Stomach (tissue), 9 donors: ENCODE data around the gene HORMAD2. TPM values are rescaled to one million over a fixed set of nuclear protein-coding genes. Genes with fewer than 3 reads are reported as not detected.

Experiments used
- DNase-seq, 2 donors: peaks; one replicate each; pipeline versions ENCODE4 v3.0.0 to v3.0.0-alpha.2; 2013 to 2019
- H3K27ac ChIP-seq, 5 donors: fragments of 200-600 bp in 4 of 5; sonication (generic) in 4 of 5; one replicate each; pipeline ENCODE4 v1.5.1; 2013 to 2019; ENCODE audit warnings: mild to moderate bottlenecking in 1 of 5, moderate library complexity in 1 of 5
- H3K27me3 ChIP-seq, 3 donors: fragments of 200-600 bp; sonication (generic); one replicate each; pipeline ENCODE4 v1.5.1; 2017 to 2019; ENCODE audit warnings: mixed run types in 1 of 3
- H3K36me3 ChIP-seq, 4 donors: fragments of 200-600 bp; sonication (generic); 1 replicate in 3 of 4; 2 replicates in 1 of 4; pipeline ENCODE4 v1.5.1; 2016 to 2019
- H3K4me1 ChIP-seq, 4 donors: fragments of 200-600 bp; sonication (generic); one replicate each; pipeline ENCODE4 v1.5.1; 2016 to 2019
- H3K4me3 ChIP-seq, 4 donors: fragments of 200-600 bp; sonication (generic) in 3 of 4; one replicate each; pipeline ENCODE4 v1.5.1; 2016 to 2019; ENCODE audit warnings: mild to moderate bottlenecking in 1 of 4
- H3K9me3 ChIP-seq, 4 donors: fragments of 200-600 bp; sonication (generic); one replicate each; pipeline ENCODE4 v1.5.1; 2016 to 2019
- CTCF ChIP-seq, 7 experiments: fragments of 450-650 bp in 4 of 7; fragments of 200-600 bp in 3 of 7; sonication (generic) in 3 of 7; IDR thresholded peaks; one replicate each; pipeline ENCODE4 v1.5.1; 2016 to 2019; ENCODE audit warnings: antibody characterized with exemption in 7 of 7, control low read depth in 2 of 7, mild to moderate bottlenecking in 1 of 7
- EP300 ChIP-seq: sonication (generic); formaldehyde crosslinking; IDR thresholded peaks from one replicate; pipeline ENCODE4 v1.6.1; 2017; ENCODE audit warnings: antibody characterized with exemption
- POLR2A ChIP-seq, 4 donors: fragments of 450-650 bp; IDR thresholded peaks; one replicate each; pipeline ENCODE4 v1.6.1; 2016; ENCODE audit warnings: antibody characterized with exemption in 4 of 4, control low read depth in 2 of 4, mild to moderate bottlenecking in 1 of 4, moderate library complexity in 1 of 4
- POLR2AphosphoS5 ChIP-seq, 3 donors: sonication (generic); formaldehyde crosslinking; IDR thresholded peaks; one replicate each; pipeline ENCODE4 v1.6.1; 2016; ENCODE audit warnings: antibody characterized with exemption in 3 of 3
- WGBS, 5 donors: extraction: QIAGEN DNeasy Blood & Tissue Kit in 3 of 5; methylation state at CpG; one replicate each; pipeline versions ENCODE4 v1.1.5 to v1.1.7; 2013 to 2018; 5-methylcytosine and 5-hydroxymethylcytosine counted together
- intact Hi-C: fragments of 100-400 bp; cut with DNase I; formaldehyde crosslinking; loops from one replicate; pipeline ENCODE4 v1.15.1; 2023; ENCODE audit warnings: low total_unique reads
- polyA plus RNA-seq, 3 donors: library from polyadenylated mRNA; stranded (reverse); fragments of 200-250 nt; gene quantifications; one replicate each; pipeline ENCODE4 v1.2.3, GENCODE V29; 2013
- total RNA-seq, 5 donors: library from RNA; depleted of rRNA; stranded (reverse); fragments of >200 nt; gene quantifications; one replicate each; pipeline versions ENCODE4 v1.1.0 to v1.2.3, GENCODE V29; 2014 to 2016
- donor health status: healthy with polysubstance abuse.
- donor health status: Bipolar disorder and iron deficiency.
- donor health status: healthy.

The HORMAD2 gene
- total and polyA plus RNA-seq, 8 donors: not detected

- Histone ChIP-seq H3K27ac (no peak overlapping the region), H3K36me3 (no peaks in the 10 kb centered on the region), H3K27me3 (peaks cover 0 to 6% (median 0%) of the 10 kb centered on the region in 3 donors), H3K9me3 (no peaks in the 10 kb centered on the region), H3K4me1 (peaks cover 0 to 5% (median 0%) of the 10 kb centered on the region in 4 donors), H3K4me3 (no peak overlapping the region)
- TF ChIP-seq EP300: no peak
- TF ChIP-seq CTCF (IDR thresholded peaks at IDR 0.05): no peak
- no peak for TF ChIP-seq POLR2A (IDR thresholded peaks at IDR 0.05)
- no peak for TF ChIP-seq POLR2AphosphoS5 (IDR thresholded peaks at IDR 0.05)
- 71 to 83% (median 81%) methylated on average over 3 of the region's 3 CpGs for WGBS, 5 donors
- no peak for DNase-seq
- intact Hi-C loops: no loop called here
These were observed 90.7 kb downstream of the HORMAD2 start for GRCh38 chr22:30171008-30171407.

GRCh38 chr22:30175690-30176288 is 95.5 kb downstream of the HORMAD2 start:
- Histone ChIP-seq H3K9me3 (no peaks in the 10 kb centered on the region), H3K27ac (no peak overlapping the region), H3K27me3 (no peaks in the 10 kb centered on the region), H3K4me3 (no peak overlapping the region), H3K4me1 (peaks cover 0 to 5% (median 2%) of the 10 kb centered on the region in 4 donors), H3K36me3 (no peaks in the 10 kb centered on the region)
- no peak for DNase-seq
- TF ChIP-seq POLR2A (IDR thresholded peaks at IDR 0.05) (no peak), POLR2AphosphoS5 (IDR thresholded peaks at IDR 0.05) (no peak), EP300 (no peak), CTCF (IDR thresholded peaks at IDR 0.05) (no peak)
- intact Hi-C loops: no loop called here
- 73 to 94% (median 85%) methylated on average over 1 of the region's 1 CpG for WGBS, 5 donors

GRCh38 chr22:30176431-30176830 is 96.2 kb downstream of the HORMAD2 start:
- WGBS, 5 donors: 75 to 97% (median 92%) methylated on average over 3 of the region's 3 CpGs
- Histone ChIP-seq H3K27ac (no peak overlapping the region), H3K9me3 (no peaks in the 10 kb centered on the region), H3K4me3 (no peak overlapping the region), H3K27me3 (no peaks in the 10 kb centered on the region), H3K4me1 (peaks cover 0 to 5% (median 2%) of the 10 kb centered on the region in 4 donors), H3K36me3 (no peaks in the 10 kb centered on the region)
- DNase-seq: no peak
- intact Hi-C loops: no loop called here
- TF ChIP-seq EP300 (no peak), CTCF (IDR thresholded peaks at IDR 0.05) (no peak), POLR2A (IDR thresholded peaks at IDR 0.05) (no peak), POLR2AphosphoS5 (IDR thresholded peaks at IDR 0.05) (no peak)

GRCh38 chr22:30178181-30179126 is 98.2 kb downstream of the HORMAD2 start:
- Histone ChIP-seq H3K4me1 (peaks cover 0 to 12% (median 2%) of the 10 kb centered on the region in 4 donors), H3K4me3 (no peak overlapping the region), H3K36me3 (no peaks in the 10 kb centered on the region), H3K9me3 (no peaks in the 10 kb centered on the region), H3K27ac (no peak overlapping the region), H3K27me3 (no peaks in the 10 kb centered on the region)
- 59 to 77% (median 65%) methylated on average over 3 of the region's 3 CpGs for WGBS, 5 donors
- intact Hi-C loops: no loop called here
- TF ChIP-seq CTCF (IDR thresholded peaks at IDR 0.05) (peak in 1 of 7 experiments; percentile 15), POLR2AphosphoS5 (IDR thresholded peaks at IDR 0.05) (no peak)
- no peak for DNase-seq
